Uterus (tissue), 2 donors: ENCODE data around the gene TFF1.

Experiments
- CTCF ChIP-seq, 4 experiments: fragments of 200-600 bp in 2 of 4; fragments of 450-650 bp in 2 of 4; sonication (generic) in 2 of 4; IDR thresholded peaks; one replicate each; pipeline ENCODE4 v1.5.1; 2016 to 2019; ENCODE audit warnings: antibody characterized with exemption in 4 of 4, mild to moderate bottlenecking in 2 of 4, moderate library complexity in 1 of 4
- POLR2A ChIP-seq, 2 donors: fragments of 450-650 bp; IDR thresholded peaks; one replicate each; pipeline ENCODE4 v1.6.1; 2016; ENCODE audit warnings: antibody characterized with exemption in 2 of 2, mild to moderate bottlenecking in 1 of 2, moderate library complexity in 1 of 2

- TF ChIP-seq CTCF (IDR thresholded peaks at IDR 0.05) (no peak), POLR2A (IDR thresholded peaks at IDR 0.05) (no peak)
Measured at GRCh38 chr21:42317341-42317741, 49.0 kb downstream of the TFF1 start.
